Neural crest cell (in vitro differentiated cells): Measurements from ENCODE around the gene SERGEF. TPM values are rescaled to one million over a fixed set of nuclear protein-coding genes. Genes with fewer than 3 reads are reported as not detected.

Experiments used
- DNase-seq: peaks from one replicate; pipeline ENCODE4 v3.0.0; 2021; ENCODE audit warnings: low read depth, mixed read lengths, low spot score
- H3K27ac Mint-ChIP-seq: one replicate; pipeline ENCODE4 v1.8.0; 2021; ENCODE audit warnings: mild to moderate bottlenecking, mixed read lengths; ENCODE audit not compliant: unreplicated experiment
- H3K27me3 Mint-ChIP-seq: 2 replicates; pipeline ENCODE4 v1.8.0; 2021; ENCODE audit warnings: low read depth, mild to moderate bottlenecking, mixed read lengths
- H3K36me3 Mint-ChIP-seq: 2 replicates; pipeline ENCODE4 v1.8.0; 2021; ENCODE audit warnings: low read depth, mild to moderate bottlenecking, mixed read lengths
- H3K4me1 Mint-ChIP-seq: 2 replicates; pipeline ENCODE4 v1.8.0; 2021; ENCODE audit warnings: mixed read lengths
- H3K4me3 Mint-ChIP-seq: one replicate; pipeline ENCODE4 v1.8.0; 2021; ENCODE audit warnings: mild to moderate bottlenecking, mixed read lengths
- H3K9me3 Mint-ChIP-seq: 2 replicates; pipeline ENCODE4 v1.8.0; 2021; ENCODE audit warnings: mixed read lengths
- total RNA-seq: library from RNA; stranded (reverse); gene quantifications from 2 replicates; pipeline ENCODE4 v1.2.1, GENCODE V29; 2021
- TF ChIP-seq, protein P1 (sequence below): fragments of 200-600 bp; sonication (generic); conservative IDR thresholded peaks from 2 replicates; pipeline ENCODE4 v1.5.0; 2021; ENCODE audit warnings: antibody characterized with exemption, mild to moderate bottlenecking

SERGEF gene
- total RNA-seq, 1 donor from 2014 or later: 29.6 TPM

DNA sequence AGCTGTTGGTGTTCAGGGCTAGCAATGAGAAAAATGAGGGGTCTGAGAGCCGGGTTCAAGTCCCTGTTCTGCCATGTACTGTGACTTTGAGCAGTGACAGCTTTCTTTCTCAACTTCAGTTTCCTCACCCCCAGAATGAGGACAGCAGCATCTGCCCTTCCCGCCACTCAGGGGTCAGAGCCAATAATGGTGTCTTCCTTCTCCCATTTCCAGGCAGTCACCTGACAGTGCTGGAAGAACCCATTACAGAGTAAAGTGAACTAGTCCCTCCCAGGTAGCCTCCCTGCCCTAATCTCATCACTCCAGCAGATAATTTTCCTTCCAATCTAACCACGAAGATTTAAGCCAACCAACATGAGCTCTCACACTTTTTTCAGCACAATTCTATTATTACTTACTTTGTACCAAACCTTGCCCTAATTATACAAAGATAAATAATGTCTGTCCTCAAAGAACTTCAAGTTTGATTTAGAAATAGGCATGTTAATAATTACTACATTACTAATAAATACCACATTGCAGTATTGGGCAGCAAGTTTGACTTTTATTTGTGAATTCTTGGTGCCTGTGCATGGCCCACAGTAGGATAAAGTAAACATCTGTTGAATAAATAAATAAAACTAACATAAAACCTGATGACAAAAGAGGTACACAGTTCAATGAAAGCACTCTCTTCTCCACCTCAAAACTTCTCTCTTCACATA lies 61.0 kb downstream of the SERGEF start:
- Mint-ChIP-seq H3K27me3 (no peaks in the 10 kb centered on the region), H3K4me1 (peaks cover 6% of the 10 kb centered on the region), H3K27ac (no peak overlapping the region), H3K9me3 (no peaks in the 10 kb centered on the region), H3K4me3 (no peak overlapping the region), H3K36me3 (peaks cover 10% of the 10 kb centered on the region)
- no peak for DNase-seq
- TF ChIP-seq, protein P1, sequence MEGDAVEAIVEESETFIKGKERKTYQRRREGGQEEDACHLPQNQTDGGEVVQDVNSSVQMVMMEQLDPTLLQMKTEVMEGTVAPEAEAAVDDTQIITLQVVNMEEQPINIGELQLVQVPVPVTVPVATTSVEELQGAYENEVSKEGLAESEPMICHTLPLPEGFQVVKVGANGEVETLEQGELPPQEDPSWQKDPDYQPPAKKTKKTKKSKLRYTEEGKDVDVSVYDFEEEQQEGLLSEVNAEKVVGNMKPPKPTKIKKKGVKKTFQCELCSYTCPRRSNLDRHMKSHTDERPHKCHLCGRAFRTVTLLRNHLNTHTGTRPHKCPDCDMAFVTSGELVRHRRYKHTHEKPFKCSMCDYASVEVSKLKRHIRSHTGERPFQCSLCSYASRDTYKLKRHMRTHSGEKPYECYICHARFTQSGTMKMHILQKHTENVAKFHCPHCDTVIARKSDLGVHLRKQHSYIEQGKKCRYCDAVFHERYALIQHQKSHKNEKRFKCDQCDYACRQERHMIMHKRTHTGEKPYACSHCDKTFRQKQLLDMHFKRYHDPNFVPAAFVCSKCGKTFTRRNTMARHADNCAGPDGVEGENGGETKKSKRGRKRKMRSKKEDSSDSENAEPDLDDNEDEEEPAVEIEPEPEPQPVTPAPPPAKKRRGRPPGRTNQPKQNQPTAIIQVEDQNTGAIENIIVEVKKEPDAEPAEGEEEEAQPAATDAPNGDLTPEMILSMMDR: no peak

DNA sequence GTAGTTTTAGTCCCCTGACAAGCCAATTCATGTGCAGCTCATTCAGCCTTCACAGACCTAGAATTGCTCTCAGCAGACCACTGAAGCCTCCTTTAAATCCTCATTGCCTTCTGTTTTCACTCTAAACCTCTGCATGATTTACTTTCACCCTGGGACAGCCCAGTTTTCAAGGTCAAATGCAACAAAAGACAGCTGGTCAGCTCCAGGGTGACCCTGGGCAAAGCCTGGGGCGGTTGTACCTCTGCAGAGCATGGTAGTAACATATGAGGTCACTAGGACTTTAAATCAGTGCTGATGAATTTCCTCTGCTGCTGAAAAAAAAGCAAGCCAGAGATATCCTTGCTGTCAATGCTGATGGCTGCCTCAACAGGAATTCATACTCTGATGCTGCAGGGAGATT lies 62.2 kb downstream of the SERGEF start:
- Mint-ChIP-seq H3K27me3 (no peaks in the 10 kb centered on the region), H3K4me3 (no peak overlapping the region), H3K27ac (no peak overlapping the region), H3K36me3 (peaks cover 11% of the 10 kb centered on the region), H3K4me1 (peaks cover 6% of the 10 kb centered on the region), H3K9me3 (no peaks in the 10 kb centered on the region)
- no peak for DNase-seq
- TF ChIP-seq, protein P1: no peak

DNA sequence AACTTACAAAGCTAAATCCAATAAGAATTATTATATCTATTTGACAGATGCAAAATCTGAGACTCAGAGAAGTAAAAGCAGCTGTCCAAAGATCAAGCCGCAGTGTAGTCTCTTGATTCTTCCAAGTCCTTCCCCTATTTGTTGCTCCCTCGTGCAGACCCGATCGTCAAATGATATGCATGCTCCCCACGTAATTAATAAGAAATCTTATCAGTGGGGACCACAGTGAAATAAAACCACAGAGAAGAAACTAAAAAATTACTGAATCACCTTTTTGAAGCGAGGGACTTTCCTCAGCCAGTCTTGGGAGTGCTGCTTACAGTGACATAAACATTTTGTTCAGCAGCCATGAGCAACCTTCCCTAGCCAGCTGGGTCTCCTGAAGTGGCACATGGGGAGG lies 64.6 kb downstream of the SERGEF start:
- Mint-ChIP-seq H3K27me3 (no peaks in the 10 kb centered on the region), H3K4me1 (peaks cover 6% of the 10 kb centered on the region), H3K4me3 (no peak overlapping the region), H3K27ac (no peak overlapping the region), H3K9me3 (peaks cover 2% of the 10 kb centered on the region), H3K36me3 (peaks cover 19% of the 10 kb centered on the region)
- no peak for DNase-seq
- TF ChIP-seq, protein P1: no peak

DNA sequence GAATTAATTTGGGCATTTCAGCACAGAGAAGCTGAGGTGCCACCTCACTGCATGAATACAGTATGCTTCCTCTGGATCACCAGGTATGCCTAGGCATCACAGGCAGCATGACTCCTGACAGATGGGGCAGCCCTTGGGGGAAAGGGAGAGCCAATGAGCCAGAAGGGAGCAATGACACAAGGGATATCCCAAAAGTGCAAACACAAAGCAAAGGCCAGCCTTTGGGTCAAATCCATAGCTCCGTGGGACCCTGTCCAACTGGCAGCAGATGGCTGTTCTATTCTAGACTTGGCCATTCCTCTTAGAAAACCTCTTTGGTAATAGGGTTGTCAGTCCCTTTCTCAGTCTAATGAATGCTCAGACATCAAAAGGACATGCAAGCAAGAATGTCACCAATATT lies 73.3 kb downstream of the SERGEF start:
- Mint-ChIP-seq H3K36me3 (peaks cover 12% of the 10 kb centered on the region), H3K4me1 (peaks cover 2% of the 10 kb centered on the region), H3K27me3 (no peaks in the 10 kb centered on the region), H3K9me3 (peaks cover 2% of the 10 kb centered on the region), H3K27ac (no peak overlapping the region), H3K4me3 (no peak overlapping the region)
- TF ChIP-seq, protein P1: no peak
- DNase-seq: no peak

DNA sequence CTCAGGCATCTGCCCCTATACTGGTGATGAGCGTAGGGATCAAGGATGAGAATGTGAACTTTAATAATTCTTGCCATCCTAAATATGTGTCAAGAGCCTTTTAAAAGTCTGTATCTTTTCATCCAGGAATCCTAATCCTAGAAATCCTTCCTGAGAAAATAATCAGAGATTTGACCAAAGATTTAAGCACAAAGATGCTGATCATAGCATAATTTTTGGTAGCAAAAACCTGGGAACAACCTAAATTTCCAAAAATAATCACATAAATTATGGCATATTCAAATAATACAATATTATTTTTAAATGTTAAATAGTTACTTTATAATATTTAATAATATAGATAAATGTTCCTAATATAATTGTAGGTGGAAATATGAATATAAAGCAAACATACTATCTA lies 76.1 kb downstream of the SERGEF start:
- H3K27ac Mint-ChIP-seq: no peak overlapping the region
- H3K36me3 Mint-ChIP-seq: peaks cover 6% of the 10 kb centered on the region
- peaks cover 15% of the 10 kb centered on the region for H3K4me1 Mint-ChIP-seq
- peaks cover 2% of the 10 kb centered on the region for H3K9me3 Mint-ChIP-seq
- no peak for DNase-seq
- TF ChIP-seq, protein P1: no peak
- H3K27me3 Mint-ChIP-seq: no peaks in the 10 kb centered on the region
- no peak overlapping the region for H3K4me3 Mint-ChIP-seq
